WTC11 (cell line): Measurements from ENCODE around the gene PAQR4. TPM values are rescaled to one million over a fixed set of nuclear protein-coding genes. Genes with fewer than 3 reads are reported as not detected.

Source experiments
- ATAC-seq: fragments of 200-7000 bp; cut with Tn5 transposase; 2 replicates; pipeline ENCODE4 v1.10.0; 2021; ENCODE audit warnings: mild to moderate bottlenecking, moderate library complexity
- CTCF ChIA-PET: fragments of 300-600 bp; sonication (Branson Sonifier 250); formaldehyde crosslinking; loops from one replicate; lab custom pipeline; 2021; ENCODE audit warnings: antibody characterized with exemption; lab: Charles Lee
- POLR2A ChIA-PET: fragments of 350-600 bp; sonication (Branson Sonifier 250); formaldehyde crosslinking; loops from one replicate; lab custom pipeline; 2021; ENCODE audit warnings: antibody characterized with exemption; lab: Charles Lee
- DNase-seq: peaks from one replicate; pipeline ENCODE4 v3.0.0; 2021; ENCODE audit warnings: low spot score
- H3K27ac Mint-ChIP-seq: 2 replicates; pipeline ENCODE4 v1.8.0; 2021; ENCODE audit warnings: mixed read lengths
- H3K27me3 Mint-ChIP-seq: 2 replicates; pipeline ENCODE4 v1.8.0; 2021; ENCODE audit warnings: low read depth, mild to moderate bottlenecking, moderate library complexity, mixed read lengths
- H3K36me3 Mint-ChIP-seq: 2 replicates; pipeline ENCODE4 v1.8.0; 2021; ENCODE audit warnings: mixed read lengths
- H3K4me1 Mint-ChIP-seq: 2 replicates; pipeline ENCODE4 v1.8.0; 2022; ENCODE audit warnings: mixed read lengths
- H3K4me3 Mint-ChIP-seq: 2 replicates; pipeline ENCODE4 v1.8.0; 2021; ENCODE audit warnings: mild to moderate bottlenecking, moderate library complexity, mixed read lengths
- H3K9me3 Mint-ChIP-seq: 2 replicates; pipeline ENCODE4 v1.8.0; 2021; ENCODE audit warnings: mixed read lengths
- ATF1 ChIP-seq: sonication (generic); formaldehyde crosslinking; IDR thresholded peaks from 2 replicates; pipeline ENCODE4 v1.8.1; 2023; ENCODE audit warnings: mild to moderate bottlenecking, moderate library complexity, missing genetic modification reagents
- ERG ChIP-seq: fragments of 250-450 bp; sonication (Bioruptor Pico); IDR thresholded peaks from 2 replicates; pipeline ENCODE4 v1.8.0; 2021; ENCODE audit warnings: mild to moderate bottlenecking
- ETV6 ChIP-seq: sonication (generic); formaldehyde crosslinking; IDR thresholded peaks from 2 replicates; pipeline ENCODE4 v1.8.1; 2022; ENCODE audit warnings: mild to moderate bottlenecking, missing genetic modification reagents
- FOXJ3 ChIP-seq: sonication (generic); formaldehyde crosslinking; IDR thresholded peaks from 2 replicates; pipeline ENCODE4 v1.9.0; 2021; ENCODE audit warnings: missing genetic modification reagents, mild to moderate bottlenecking, borderline replicate concordance
- FOXK1 ChIP-seq: sonication (generic); formaldehyde crosslinking; IDR thresholded peaks from 2 replicates; pipeline ENCODE4 v1.8.0; 2022; ENCODE audit warnings: mild to moderate bottlenecking, moderate library complexity, missing genetic modification reagents
- NFYB ChIP-seq: sonication (generic); formaldehyde crosslinking; conservative IDR thresholded peaks from 2 replicates; pipeline ENCODE4 v1.8.0; 2022; ENCODE audit warnings: low read depth, missing genetic modification reagents
- NR2C2 ChIP-seq: sonication (generic); formaldehyde crosslinking; IDR thresholded peaks from 2 replicates; pipeline ENCODE4 v1.8.0; 2022; ENCODE audit warnings: mild to moderate bottlenecking, missing genetic modification reagents
- PRRX2 ChIP-seq: fragments of 250-450 bp; sonication (Bioruptor Pico); IDR thresholded peaks from 2 replicates; pipeline ENCODE4 v1.8.0; 2021; ENCODE audit warnings: mild to moderate bottlenecking
- ZBTB21 ChIP-seq: sonication (generic); formaldehyde crosslinking; IDR thresholded peaks from 2 replicates; pipeline ENCODE4 v1.8.1; 2023; ENCODE audit warnings: mild to moderate bottlenecking, missing genetic modification reagents, borderline replicate concordance
- ZMAT4 ChIP-seq: fragments of 250-450 bp; sonication (Bioruptor Pico); IDR thresholded peaks from 2 replicates; pipeline ENCODE4 v1.9.0; 2021; ENCODE audit warnings: mild to moderate bottlenecking
- ZNF138 ChIP-seq: sonication (generic); formaldehyde crosslinking; conservative IDR thresholded peaks from 2 replicates; pipeline ENCODE4 v1.8.1; 2022; ENCODE audit warnings: mild to moderate bottlenecking, moderate library complexity, missing genetic modification reagents
- ZNF263 ChIP-seq: sonication (generic); formaldehyde crosslinking; IDR thresholded peaks from 2 replicates; pipeline ENCODE4 v1.8.1; 2022; ENCODE audit warnings: low read depth, mild to moderate bottlenecking, moderate library complexity, missing genetic modification reagents
- total RNA-seq: library from RNA; stranded (reverse); gene quantifications from 3 replicates; pipeline ENCODE4 v1.2.3, GENCODE V29; 2021
- TF ChIP-seq, protein P1 (sequence below): sonication (generic); formaldehyde crosslinking; IDR thresholded peaks from 2 replicates; pipeline ENCODE4 v1.8.1; 2023; ENCODE audit warnings: mild to moderate bottlenecking, missing genetic modification reagents
- TF ChIP-seq, protein P2 (sequence below): sonication (generic); formaldehyde crosslinking; IDR thresholded peaks from 2 replicates; pipeline ENCODE4 v1.8.1; 2023; ENCODE audit warnings: mild to moderate bottlenecking, missing genetic modification reagents, moderate library complexity
- TF ChIP-seq, protein P3 (sequence below): sonication (generic); formaldehyde crosslinking; IDR thresholded peaks from 2 replicates; pipeline ENCODE4 v1.8.1; 2023; ENCODE audit warnings: mild to moderate bottlenecking, missing genetic modification reagents
- TF ChIP-seq, protein P4 (sequence below): sonication (generic); formaldehyde crosslinking; IDR thresholded peaks from 2 replicates; pipeline ENCODE4 v1.8.0; 2023; ENCODE audit warnings: missing genetic modification reagents, mild to moderate bottlenecking, borderline replicate concordance
- TF ChIP-seq, protein P5 (sequence below): fragments of 250-450 bp; sonication (Bioruptor Pico); IDR thresholded peaks from 2 replicates; pipeline ENCODE4 v1.9.0; 2021; ENCODE audit warnings: moderate library complexity, mild to moderate bottlenecking, inconsistent platforms, borderline replicate concordance
- TF ChIP-seq, protein P6 (sequence below): sonication (generic); formaldehyde crosslinking; IDR thresholded peaks from 2 replicates; pipeline ENCODE4 v1.8.0; 2022; ENCODE audit warnings: mild to moderate bottlenecking, missing genetic modification reagents

Gene PAQR4
- total RNA-seq, 1 experiment from 2014 or later, result 32.4 TPM

DNA sequence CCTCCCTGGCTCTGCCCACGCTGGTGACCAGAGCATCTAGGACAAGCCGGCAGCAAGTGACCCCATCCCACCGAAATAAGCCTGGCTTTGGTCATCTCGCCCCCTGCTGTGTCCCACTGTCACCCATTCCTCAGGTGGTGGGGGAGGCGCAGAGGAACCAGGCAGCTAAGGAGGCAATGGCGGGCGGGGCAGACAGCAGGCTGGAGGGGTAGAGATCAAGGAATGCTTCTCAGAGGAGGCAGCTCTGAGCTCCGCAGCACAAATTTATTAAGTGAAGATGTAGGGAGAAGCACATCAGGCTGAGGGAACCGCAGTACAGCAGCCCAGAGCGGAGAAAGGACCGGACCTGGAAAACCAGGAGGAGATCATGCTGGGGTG is 12.6 kb upstream of the PAQR4 start (continued):
- TF ChIP-seq, protein P1, sequence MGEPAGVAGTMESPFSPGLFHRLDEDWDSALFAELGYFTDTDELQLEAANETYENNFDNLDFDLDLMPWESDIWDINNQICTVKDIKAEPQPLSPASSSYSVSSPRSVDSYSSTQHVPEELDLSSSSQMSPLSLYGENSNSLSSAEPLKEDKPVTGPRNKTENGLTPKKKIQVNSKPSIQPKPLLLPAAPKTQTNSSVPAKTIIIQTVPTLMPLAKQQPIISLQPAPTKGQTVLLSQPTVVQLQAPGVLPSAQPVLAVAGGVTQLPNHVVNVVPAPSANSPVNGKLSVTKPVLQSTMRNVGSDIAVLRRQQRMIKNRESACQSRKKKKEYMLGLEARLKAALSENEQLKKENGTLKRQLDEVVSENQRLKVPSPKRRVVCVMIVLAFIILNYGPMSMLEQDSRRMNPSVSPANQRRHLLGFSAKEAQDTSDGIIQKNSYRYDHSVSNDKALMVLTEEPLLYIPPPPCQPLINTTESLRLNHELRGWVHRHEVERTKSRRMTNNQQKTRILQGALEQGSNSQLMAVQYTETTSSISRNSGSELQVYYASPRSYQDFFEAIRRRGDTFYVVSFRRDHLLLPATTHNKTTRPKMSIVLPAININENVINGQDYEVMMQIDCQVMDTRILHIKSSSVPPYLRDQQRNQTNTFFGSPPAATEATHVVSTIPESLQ, result no peak
- TF ChIP-seq, protein P2, sequence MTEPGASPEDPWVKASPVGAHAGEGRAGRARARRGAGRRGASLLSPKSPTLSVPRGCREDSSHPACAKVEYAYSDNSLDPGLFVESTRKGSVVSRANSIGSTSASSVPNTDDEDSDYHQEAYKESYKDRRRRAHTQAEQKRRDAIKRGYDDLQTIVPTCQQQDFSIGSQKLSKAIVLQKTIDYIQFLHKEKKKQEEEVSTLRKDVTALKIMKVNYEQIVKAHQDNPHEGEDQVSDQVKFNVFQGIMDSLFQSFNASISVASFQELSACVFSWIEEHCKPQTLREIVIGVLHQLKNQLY, result no peak
- TF ChIP-seq FOXJ3 (CRISPR knock-in tag), result no peak

DNA sequence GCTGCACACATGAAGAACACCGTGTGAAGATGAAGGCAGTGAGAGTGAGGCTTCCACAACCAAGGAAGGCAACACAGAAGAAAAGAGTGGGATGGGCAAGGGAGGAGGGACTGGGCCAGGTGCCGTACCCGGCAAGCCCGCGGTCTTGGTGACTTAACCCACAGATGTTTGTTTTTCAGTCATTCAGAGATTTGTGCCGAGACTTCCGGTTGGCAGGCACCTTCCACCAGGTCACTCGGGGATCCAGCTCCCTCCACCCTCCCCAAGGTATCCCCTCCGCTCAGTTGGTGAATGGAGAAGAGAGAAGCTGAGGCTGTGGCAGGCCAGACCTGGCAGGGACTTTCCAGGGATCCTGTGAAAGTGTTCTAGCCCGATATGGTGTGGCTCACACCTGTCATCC is 9.9 kb upstream of the PAQR4 start:
- Mint-ChIP-seq H3K9me3 (no peaks in the 10 kb centered on the region), H3K4me3 (no peak overlapping the region), H3K27ac (no peak overlapping the region), H3K36me3 (no peaks in the 10 kb centered on the region), H3K27me3 (peaks cover 6% of the 10 kb centered on the region), H3K4me1 (peaks cover 24% of the 10 kb centered on the region)
- ChIA-PET POLR2A (no interaction called here), CTCF (interaction anchor here (0.7 to 2.3 kb wide), 5 partner anchors 11 to 73 kb away, joined by 6 to 11 read pairs (median 8); partner anchors contain the start of gene PAQR4)
- no peak for ATAC-seq
- DNase-seq, result no peak
- TF ChIP-seq ZBTB21 (CRISPR knock-in tag), result no peak
- no peak for TF ChIP-seq ZMAT4 (CRISPR knock-in tag)
- TF ChIP-seq NFYB, result no peak
- no peak for TF ChIP-seq ZNF263
- TF ChIP-seq ATF1 (CRISPR knock-in tag), result no peak
- TF ChIP-seq, protein P3, sequence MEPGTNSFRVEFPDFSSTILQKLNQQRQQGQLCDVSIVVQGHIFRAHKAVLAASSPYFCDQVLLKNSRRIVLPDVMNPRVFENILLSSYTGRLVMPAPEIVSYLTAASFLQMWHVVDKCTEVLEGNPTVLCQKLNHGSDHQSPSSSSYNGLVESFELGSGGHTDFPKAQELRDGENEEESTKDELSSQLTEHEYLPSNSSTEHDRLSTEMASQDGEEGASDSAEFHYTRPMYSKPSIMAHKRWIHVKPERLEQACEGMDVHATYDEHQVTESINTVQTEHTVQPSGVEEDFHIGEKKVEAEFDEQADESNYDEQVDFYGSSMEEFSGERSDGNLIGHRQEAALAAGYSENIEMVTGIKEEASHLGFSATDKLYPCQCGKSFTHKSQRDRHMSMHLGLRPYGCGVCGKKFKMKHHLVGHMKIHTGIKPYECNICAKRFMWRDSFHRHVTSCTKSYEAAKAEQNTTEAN, result no peak
- TF ChIP-seq, protein P4, sequence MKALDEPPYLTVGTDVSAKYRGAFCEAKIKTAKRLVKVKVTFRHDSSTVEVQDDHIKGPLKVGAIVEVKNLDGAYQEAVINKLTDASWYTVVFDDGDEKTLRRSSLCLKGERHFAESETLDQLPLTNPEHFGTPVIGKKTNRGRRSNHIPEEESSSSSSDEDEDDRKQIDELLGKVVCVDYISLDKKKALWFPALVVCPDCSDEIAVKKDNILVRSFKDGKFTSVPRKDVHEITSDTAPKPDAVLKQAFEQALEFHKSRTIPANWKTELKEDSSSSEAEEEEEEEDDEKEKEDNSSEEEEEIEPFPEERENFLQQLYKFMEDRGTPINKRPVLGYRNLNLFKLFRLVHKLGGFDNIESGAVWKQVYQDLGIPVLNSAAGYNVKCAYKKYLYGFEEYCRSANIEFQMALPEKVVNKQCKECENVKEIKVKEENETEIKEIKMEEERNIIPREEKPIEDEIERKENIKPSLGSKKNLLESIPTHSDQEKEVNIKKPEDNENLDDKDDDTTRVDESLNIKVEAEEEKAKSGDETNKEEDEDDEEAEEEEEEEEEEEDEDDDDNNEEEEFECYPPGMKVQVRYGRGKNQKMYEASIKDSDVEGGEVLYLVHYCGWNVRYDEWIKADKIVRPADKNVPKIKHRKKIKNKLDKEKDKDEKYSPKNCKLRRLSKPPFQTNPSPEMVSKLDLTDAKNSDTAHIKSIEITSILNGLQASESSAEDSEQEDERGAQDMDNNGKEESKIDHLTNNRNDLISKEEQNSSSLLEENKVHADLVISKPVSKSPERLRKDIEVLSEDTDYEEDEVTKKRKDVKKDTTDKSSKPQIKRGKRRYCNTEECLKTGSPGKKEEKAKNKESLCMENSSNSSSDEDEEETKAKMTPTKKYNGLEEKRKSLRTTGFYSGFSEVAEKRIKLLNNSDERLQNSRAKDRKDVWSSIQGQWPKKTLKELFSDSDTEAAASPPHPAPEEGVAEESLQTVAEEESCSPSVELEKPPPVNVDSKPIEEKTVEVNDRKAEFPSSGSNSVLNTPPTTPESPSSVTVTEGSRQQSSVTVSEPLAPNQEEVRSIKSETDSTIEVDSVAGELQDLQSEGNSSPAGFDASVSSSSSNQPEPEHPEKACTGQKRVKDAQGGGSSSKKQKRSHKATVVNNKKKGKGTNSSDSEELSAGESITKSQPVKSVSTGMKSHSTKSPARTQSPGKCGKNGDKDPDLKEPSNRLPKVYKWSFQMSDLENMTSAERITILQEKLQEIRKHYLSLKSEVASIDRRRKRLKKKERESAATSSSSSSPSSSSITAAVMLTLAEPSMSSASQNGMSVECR (CRISPR knock-in tag), result no peak
- TF ChIP-seq FOXK1 (CRISPR knock-in tag), result no peak
- TF ChIP-seq NR2C2 (CRISPR knock-in tag), result no peak
- TF ChIP-seq, protein P5, sequence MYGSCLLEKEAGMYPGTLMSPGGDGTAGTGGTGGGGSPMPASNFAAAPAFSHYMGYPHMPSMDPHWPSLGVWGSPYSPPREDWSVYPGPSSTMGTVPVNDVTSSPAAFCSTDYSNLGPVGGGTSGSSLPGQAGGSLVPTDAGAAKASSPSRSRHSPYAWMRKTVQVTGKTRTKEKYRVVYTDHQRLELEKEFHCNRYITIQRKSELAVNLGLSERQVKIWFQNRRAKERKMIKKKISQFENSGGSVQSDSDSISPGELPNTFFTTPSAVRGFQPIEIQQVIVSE (CRISPR knock-in tag), result no peak
- TF ChIP-seq ZNF138 (CRISPR knock-in tag), result no peak
- no peak for TF ChIP-seq ERG (CRISPR knock-in tag)
- no peak for TF ChIP-seq ETV6 (CRISPR knock-in tag)
- TF ChIP-seq, protein P6, sequence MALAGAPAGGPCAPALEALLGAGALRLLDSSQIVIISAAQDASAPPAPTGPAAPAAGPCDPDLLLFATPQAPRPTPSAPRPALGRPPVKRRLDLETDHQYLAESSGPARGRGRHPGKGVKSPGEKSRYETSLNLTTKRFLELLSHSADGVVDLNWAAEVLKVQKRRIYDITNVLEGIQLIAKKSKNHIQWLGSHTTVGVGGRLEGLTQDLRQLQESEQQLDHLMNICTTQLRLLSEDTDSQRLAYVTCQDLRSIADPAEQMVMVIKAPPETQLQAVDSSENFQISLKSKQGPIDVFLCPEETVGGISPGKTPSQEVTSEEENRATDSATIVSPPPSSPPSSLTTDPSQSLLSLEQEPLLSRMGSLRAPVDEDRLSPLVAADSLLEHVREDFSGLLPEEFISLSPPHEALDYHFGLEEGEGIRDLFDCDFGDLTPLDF (CRISPR knock-in tag), result no peak
- no peak for TF ChIP-seq PRRX2
